Trophoblast cell (in vitro differentiated cells and primary cell): Measurements from ENCODE around the gene HHAT.

Experiments used
- DNase-seq, 2 donors: peaks; one replicate each; pipeline ENCODE4 v3.0.0-alpha.2; 2016
- H2AFZ ChIP-seq: 2 replicates; pipeline ENCODE4 v1.6.1; 2013; ENCODE audit warnings: low read length, moderate library complexity, mild to moderate bottlenecking; ENCODE audit not compliant: insufficient read depth, poor library complexity
- H2AK5ac ChIP-seq: 2 replicates; pipeline ENCODE4 v1.6.1; 2013; ENCODE audit warnings: mild to moderate bottlenecking, low read length
- H2BK120ac ChIP-seq: 2 replicates; pipeline ENCODE4 v1.6.1; 2013; ENCODE audit warnings: low read length, mild to moderate bottlenecking, moderate library complexity; ENCODE audit not compliant: insufficient read depth, poor library complexity
- H2BK12ac ChIP-seq: 2 replicates; pipeline ENCODE4 v1.6.1; 2013; ENCODE audit warnings: mild to moderate bottlenecking, low read length, moderate library complexity
- H2BK5ac ChIP-seq: 2 replicates; pipeline ENCODE4 v1.6.1; 2013; ENCODE audit warnings: low read length, low read depth, moderate library complexity, mild to moderate bottlenecking; ENCODE audit not compliant: poor library complexity
- H3K14ac ChIP-seq: 2 replicates; pipeline ENCODE4 v1.6.1; 2013; ENCODE audit warnings: mild to moderate bottlenecking, low read length
- H3K18ac ChIP-seq: 2 replicates; pipeline ENCODE4 v1.6.1; 2013; ENCODE audit warnings: mild to moderate bottlenecking, low read length
- H3K23ac ChIP-seq: 2 replicates; pipeline ENCODE4 v1.6.1; 2013; ENCODE audit warnings: low read length
- H3K27ac ChIP-seq: 2 replicates; pipeline ENCODE4 v1.5.1; 2013; ENCODE audit warnings: low read depth, mild to moderate bottlenecking, inconsistent platforms, low read length, moderate library complexity
- H3K27me3 ChIP-seq: 2 replicates; pipeline ENCODE4 v1.6.1; 2013; ENCODE audit warnings: inconsistent platforms, mild to moderate bottlenecking, low read length, moderate library complexity; ENCODE audit not compliant: insufficient read depth
- H3K36me3 ChIP-seq, 2 experiments: 1 replicate in 1 of 2; 2 replicates in 1 of 2; pipeline ENCODE4 v1.6.1; 2013; ENCODE audit warnings: low read length in 2 of 2, mild to moderate bottlenecking in 2 of 2, moderate library complexity in 1 of 2; ENCODE audit not compliant: insufficient read depth in 2 of 2, control insufficient read depth in 1 of 2
- H3K4ac ChIP-seq: 2 replicates; pipeline ENCODE4 v1.6.1; 2013; ENCODE audit warnings: low read depth, mild to moderate bottlenecking, low read length, moderate library complexity
- H3K4me1 ChIP-seq, 2 experiments: 1 replicate in 1 of 2; 2 replicates in 1 of 2; pipeline ENCODE4 v1.6.1; 2013; ENCODE audit warnings: low read length in 2 of 2, mild to moderate bottlenecking in 2 of 2, moderate library complexity in 1 of 2; ENCODE audit not compliant: insufficient read depth in 2 of 2, control insufficient read depth in 1 of 2
- H3K4me2 ChIP-seq: 2 replicates; pipeline ENCODE4 v1.6.1; 2013; ENCODE audit warnings: inconsistent platforms, mild to moderate bottlenecking, low read length, moderate library complexity
- H3K4me3 ChIP-seq: 2 replicates; pipeline ENCODE4 v1.5.1; 2013; ENCODE audit warnings: mild to moderate bottlenecking, low read depth, low read length, inconsistent platforms
- H3K79me1 ChIP-seq: one replicate; pipeline ENCODE4 v1.6.1; 2013; ENCODE audit warnings: low read length
- H3K79me2 ChIP-seq: 2 replicates; pipeline ENCODE4 v1.6.1; 2013; ENCODE audit warnings: low read length, mild to moderate bottlenecking; ENCODE audit not compliant: control insufficient read depth, insufficient read depth, poor library complexity
- H3K9ac ChIP-seq: 2 replicates; pipeline ENCODE4 v1.6.1; 2013; ENCODE audit warnings: mild to moderate bottlenecking, low read length
- H3K9me3 ChIP-seq: 2 replicates; pipeline ENCODE4 v1.6.1; 2013; ENCODE audit warnings: low read depth, mild to moderate bottlenecking, control low read depth, inconsistent platforms, low read length; ENCODE audit not compliant: insufficient read depth
- H4K12ac ChIP-seq: 2 replicates; pipeline ENCODE4 v1.6.1; 2013; ENCODE audit warnings: low read depth, mild to moderate bottlenecking, low read length, moderate library complexity
- H4K8ac ChIP-seq: 2 replicates; pipeline ENCODE4 v1.6.1; 2013; ENCODE audit warnings: low read depth, mild to moderate bottlenecking, low read length, moderate library complexity
- H4K91ac ChIP-seq: one replicate; pipeline ENCODE4 v1.6.1; 2013; ENCODE audit warnings: low read depth, mild to moderate bottlenecking, low read length, moderate library complexity
- WGBS: extraction: QIAGEN DNeasy Blood & Tissue Kit; methylation state at CpG from one replicate; pipeline ENCODE4 v1.1.7; 2013; ENCODE audit warnings: missing lambda C conversion rate; ENCODE audit not compliant: insufficient read length, insufficient coverage; ENCODE audit errors: extremely low coverage; 5-methylcytosine and 5-hydroxymethylcytosine counted together

The HHAT gene

GRCh38 chr1:210407207-210407886, 78.6 kb downstream of the HHAT start:
- WGBS, result no CpG with 5 or more reads among the region's 9 CpGs

DNA sequence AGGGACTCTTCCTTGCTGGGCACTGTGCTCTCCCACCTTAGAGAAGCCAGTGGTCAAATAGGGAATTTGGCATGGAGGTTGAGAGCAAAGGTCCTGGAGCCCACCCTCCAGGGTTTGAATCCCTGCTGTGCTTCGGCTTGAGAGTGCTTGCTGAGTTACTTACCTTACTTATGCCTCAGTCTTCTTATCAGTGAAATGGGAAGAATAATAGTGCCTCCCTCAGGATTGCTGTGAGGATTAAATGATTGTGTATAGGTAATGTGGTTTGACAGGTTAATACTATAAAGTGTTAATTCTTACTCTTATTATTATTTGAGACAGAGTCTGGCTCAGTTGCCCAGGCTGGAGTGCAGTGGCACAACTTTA, 79.2 kb downstream of the HHAT start:
- no peak overlapping the region for H3K18ac ChIP-seq
- no peak overlapping the region for H2BK120ac ChIP-seq
- no peak overlapping the region for H3K4me3 ChIP-seq
- DNase-seq, result no peak
- H3K27me3 ChIP-seq, result no peaks in the 10 kb centered on the region
- H3K4ac ChIP-seq, result no peak overlapping the region
- no peak overlapping the region for H2AK5ac ChIP-seq
- H2AFZ ChIP-seq, result no peak overlapping the region
- no peak overlapping the region for H3K23ac ChIP-seq
- no peaks in the 10 kb centered on the region for H3K79me1 ChIP-seq
- no peaks in the 10 kb centered on the region for H3K4me1 ChIP-seq
- H3K14ac ChIP-seq, result no peak overlapping the region
- H3K9ac ChIP-seq, result no peak overlapping the region
- no peak overlapping the region for H4K91ac ChIP-seq
- no peak overlapping the region for H4K8ac ChIP-seq
- H2BK12ac ChIP-seq, result no peak overlapping the region
- no peak overlapping the region for H4K12ac ChIP-seq
- H3K4me2 ChIP-seq, result no peak overlapping the region
- no CpG with 5 or more reads among the region's 1 CpG for WGBS
- H3K9me3 ChIP-seq, result peaks cover 1% of the 10 kb centered on the region
- H3K27ac ChIP-seq, result no peak overlapping the region
- H2BK5ac ChIP-seq, result no peak overlapping the region
- H3K79me2 ChIP-seq, result no peaks in the 10 kb centered on the region
- H3K36me3 ChIP-seq, result no peaks in the 10 kb centered on the region

More at GRCh38 chr1:210407207-210407886, 78.6 kb downstream of the HHAT start:
- Histone ChIP-seq H4K12ac (no peak overlapping the region), H3K23ac (no peak overlapping the region), H3K4me1 (no peaks in the 10 kb centered on the region), H2BK12ac (no peak overlapping the region), H4K91ac (no peak overlapping the region), H3K27me3 (no peaks in the 10 kb centered on the region), H3K9me3 (peaks cover 1% of the 10 kb centered on the region), H3K4ac (no peak overlapping the region), H2BK120ac (no peak overlapping the region), H3K18ac (no peak overlapping the region), H3K9ac (no peak overlapping the region), H3K79me1 (no peaks in the 10 kb centered on the region), H3K36me3 (no peaks in the 10 kb centered on the region), H3K4me2 (no peak overlapping the region), H2AK5ac (no peak overlapping the region), H3K14ac (no peak overlapping the region), H3K79me2 (no peaks in the 10 kb centered on the region), H3K4me3 (no peak overlapping the region), H2BK5ac (no peak overlapping the region), H2AFZ (no peak overlapping the region), H3K27ac (no peak overlapping the region), H4K8ac (no peak overlapping the region)
- DNase-seq, result peak; percentile 61 to 86

GRCh38 chr1:210412240-210412639, 83.5 kb downstream of the HHAT start:
- H3K79me1 ChIP-seq, result no peaks in the 10 kb centered on the region
- H3K23ac ChIP-seq, result no peak overlapping the region
- no CpG with 5 or more reads among the region's 1 CpG for WGBS
- H2BK120ac ChIP-seq, result no peak overlapping the region
- no peaks in the 10 kb centered on the region for H3K36me3 ChIP-seq
- H3K9me3 ChIP-seq, result no peaks in the 10 kb centered on the region
- no peak overlapping the region for H3K18ac ChIP-seq
- no peak overlapping the region for H3K27ac ChIP-seq
- no peak overlapping the region for H3K4me3 ChIP-seq
- no peak overlapping the region for H3K9ac ChIP-seq
- no peaks in the 10 kb centered on the region for H3K4me1 ChIP-seq
- H3K79me2 ChIP-seq, result no peaks in the 10 kb centered on the region
- H2AK5ac ChIP-seq, result no peak overlapping the region
- no peak overlapping the region for H4K8ac ChIP-seq
- H4K12ac ChIP-seq, result no peak overlapping the region
- no peak overlapping the region for H2BK12ac ChIP-seq
- H3K14ac ChIP-seq, result no peak overlapping the region
- no peak overlapping the region for H3K4me2 ChIP-seq
- no peak overlapping the region for H2AFZ ChIP-seq
- DNase-seq, result no peak
- no peak overlapping the region for H2BK5ac ChIP-seq
- H3K4ac ChIP-seq, result no peak overlapping the region
- H3K27me3 ChIP-seq, result no peaks in the 10 kb centered on the region
- no peak overlapping the region for H4K91ac ChIP-seq

- H3K79me1 ChIP-seq, result no peaks in the 10 kb centered on the region
- H4K12ac ChIP-seq, result no peak overlapping the region
- DNase-seq, result no peak
- no peaks in the 10 kb centered on the region for H3K79me2 ChIP-seq
- H3K4ac ChIP-seq, result no peak overlapping the region
- no CpG with 5 or more reads among the region's 4 CpGs for WGBS
- no peak overlapping the region for H2AK5ac ChIP-seq
- no peaks in the 10 kb centered on the region for H3K4me1 ChIP-seq
- no peaks in the 10 kb centered on the region for H3K36me3 ChIP-seq
- no peak overlapping the region for H2BK120ac ChIP-seq
- no peak overlapping the region for H3K27ac ChIP-seq
- H3K4me3 ChIP-seq, result no peak overlapping the region
- no peak overlapping the region for H3K9ac ChIP-seq
- no peak overlapping the region for H2BK12ac ChIP-seq
- H4K91ac ChIP-seq, result no peak overlapping the region
- H3K9me3 ChIP-seq, result no peaks in the 10 kb centered on the region
- H2BK5ac ChIP-seq, result no peak overlapping the region
- H3K27me3 ChIP-seq, result no peaks in the 10 kb centered on the region
- H3K14ac ChIP-seq, result no peak overlapping the region
- no peak overlapping the region for H2AFZ ChIP-seq
- no peak overlapping the region for H3K4me2 ChIP-seq
- H3K23ac ChIP-seq, result no peak overlapping the region
- no peak overlapping the region for H4K8ac ChIP-seq
- H3K18ac ChIP-seq, result no peak overlapping the region
These were observed 85.2 kb downstream of the HHAT start for GRCh38 chr1:210413951-210414350.
